ENCODE measurements around the gene TRIM37. TPM values are rescaled to one million over a fixed set of nuclear protein-coding genes. Genes with fewer than 3 reads are reported as not detected.

The TRIM37 gene
- total and polyA plus RNA-seq, 2 of the 8 experiments (the other 6 are each of a cell fraction or from before 2014, with no cell fraction given) = 38.2 to 57.0 TPM

DNA sequence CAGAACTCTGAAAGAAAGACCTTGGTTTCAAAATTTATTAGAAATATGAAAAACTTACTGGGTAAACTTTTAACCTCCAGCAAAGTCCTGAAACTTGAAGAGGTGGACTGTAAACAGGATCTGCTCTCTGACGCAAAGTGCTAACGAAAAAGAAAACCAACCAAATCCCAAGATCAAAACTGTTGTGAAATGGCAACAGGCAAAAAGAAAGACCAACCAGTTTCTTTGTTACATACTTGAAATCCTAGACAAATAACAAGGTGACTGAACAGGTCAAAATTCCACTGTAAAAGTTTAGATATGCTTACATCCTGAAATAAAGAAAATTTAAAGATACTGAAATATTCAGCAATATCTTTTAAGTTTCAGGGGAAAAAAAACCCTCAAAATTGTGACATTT lies 44.2 kb downstream of the TRIM37 start:
- no peak overlapping the region for H3K4me3 ChIP-seq (ENCODE audit: extremely low read depth in 1 of 4, insufficient read depth in 2 of 4, low read depth in 3 of 4, low read length in 4 of 4)
- H3K4me1 ChIP-seq (replicated peaks in 1 of 4; ENCODE audit: control insufficient read depth in 3 of 4, insufficient read depth in 4 of 4, low read length in 3 of 4) = no peaks in the 10 kb centered on the region
- peaks cover 3 to 45% (median 13%) of the 10 kb centered on the region in 4 experiments; a peak in 7 of 8 replicates for H3K36me3 ChIP-seq (ENCODE audit: control insufficient read depth in 2 of 4, insufficient read depth in 4 of 4, low read length in 3 of 4)
- no peak overlapping the region for H2BK12ac ChIP-seq (ENCODE audit: low read depth, low read length)
- no peak overlapping the region for H2BK20ac ChIP-seq (ENCODE audit: low read length)
- no peak overlapping the region for H2AFZ ChIP-seq (ENCODE audit: low read length)
- H3K9me3 ChIP-seq (ENCODE audit: insufficient read depth in 2 of 2, low read depth in 1 of 2, low read length in 1 of 2) = no peaks in the 10 kb centered on the region
- H3K18ac ChIP-seq (ENCODE audit: extremely low read depth, low read length) = no peak overlapping the region
- no peak overlapping the region for H3K4me2 ChIP-seq (ENCODE audit: insufficient read depth in 1 of 2, low read depth in 2 of 2, low read length in 2 of 2)
- no peaks in the 10 kb centered on the region for H3K23me2 ChIP-seq (ENCODE audit: low read depth, low read length)
- no peaks in the 10 kb centered on the region for H4K20me1 ChIP-seq (replicated peaks in 1 of 2; ENCODE audit: control insufficient read depth in 1 of 2, insufficient read depth in 2 of 2, low read length in 2 of 2)
- H2AK5ac ChIP-seq (ENCODE audit: low read depth, low read length) = no peak overlapping the region
- no peak overlapping the region for H3K27ac ChIP-seq (ENCODE audit: low read depth, low read length)
- CTCF ChIA-PET (ENCODE audit: partially characterized antibody) = no interaction called here
- no peak overlapping the region for H2BK5ac ChIP-seq (ENCODE audit: low read depth, low read length)
- no peak overlapping the region for H3K9ac ChIP-seq (replicated peaks in 1 of 4; ENCODE audit: extremely low read depth in 1 of 4, low read depth in 3 of 4, low read length in 3 of 4)
- no peak overlapping the region for H2BK120ac ChIP-seq (replicated peaks; ENCODE audit: low read depth, low read length)
- H3K23ac ChIP-seq (ENCODE audit: insufficient read length) = no peak overlapping the region
- H4K8ac ChIP-seq (ENCODE audit: extremely low read depth, insufficient read depth, low read length) = no peak overlapping the region
- no peak overlapping the region for H3K4ac ChIP-seq (replicated peaks; ENCODE audit: insufficient read length, low read depth, low read length)
- no peak overlapping the region for H3K56ac ChIP-seq (replicated peaks; ENCODE audit: insufficient read length, low read depth, low read length)
- FAIRE-seq (no peak), DNase-seq (ENCODE audit: low read depth in 1 of 2, low spot score in 2 of 2) (no peak)
- no peaks in the 10 kb centered on the region for H3K27me3 ChIP-seq (replicated peaks in 1 of 4; ENCODE audit: control insufficient read depth in 3 of 4, extremely low read depth in 1 of 4, insufficient read depth in 3 of 4, low read length in 3 of 4)
- no peak overlapping the region for H4K5ac ChIP-seq (ENCODE audit: insufficient read length, low read depth, low read length)
- no peak for TF ChIP-seq POU5F1 (IDR thresholded peaks at IDR 0.05; ENCODE audit: low read depth, low read length)
- no peak for TF ChIP-seq HDAC2 (IDR thresholded peaks at IDR 0.05; ENCODE audit: borderline replicate concordance in 1 of 2, low read depth in 2 of 2, low read length in 2 of 2)
- TF ChIP-seq CBX8 (IDR thresholded peaks at IDR 0.05; ENCODE audit: borderline replicate concordance, low read depth, low read length) = no peak
- TF ChIP-seq CEBPB (IDR thresholded peaks at IDR 0.05; ENCODE audit: low read depth, low read length) = no peak
- no peak for TF ChIP-seq NANOG (IDR thresholded peaks at IDR 0.05; ENCODE audit: insufficient read depth, low read depth, low read length, poor library complexity, severe bottlenecking)
- no peak for TF ChIP-seq MAFK (IDR thresholded peaks at IDR 0.05; ENCODE audit: low read depth, low read length)
- TF ChIP-seq PHF8 (conservative IDR thresholded peaks at IDR 0.05; ENCODE audit: low read depth, low read length) = no peak
- no peak for TF ChIP-seq GTF2F1 (IDR thresholded peaks at IDR 0.05; ENCODE audit: borderline replicate concordance, low read depth, low read length)
- H3K14ac ChIP-seq (ENCODE audit: insufficient read length) = no peak overlapping the region
- H4K91ac ChIP-seq (replicated peaks; ENCODE audit: insufficient read length, low read length) = no peak overlapping the region
- 82% methylated on average over 2 of the region's 2 CpGs; no CpG with 5 or more reads in 1 of the 2 experiments for WGBS, 2 experiments (ENCODE audit: extremely low coverage in 1 of 2, insufficient coverage in 1 of 2, insufficient read length in 1 of 2, insufficient replicate concordance in 2 of 2, low coverage in 1 of 2, low lambda C conversion rate in 2 of 2, missing lambda C conversion rate in 1 of 2)
- no peaks in the 10 kb centered on the region for H3K79me1 ChIP-seq (ENCODE audit: low read depth, low read length)
- POLR2A ChIA-PET (ENCODE audit: partially characterized antibody) = no interaction called here
- H3K79me2 ChIP-seq (ENCODE audit: control insufficient read depth in 1 of 2, insufficient read depth in 2 of 2, low read length in 2 of 2) = no peaks in the 10 kb centered on the region
- no peak overlapping the region for H2BK15ac ChIP-seq (ENCODE audit: low read length)

All from H1 (cell line).